Ishikawa (cell line): Measurements from ENCODE around the gene PTPRN2.

Experiments
- CEBPB ChIP-seq: IDR thresholded peaks from 2 replicates; pipeline ENCODE4 v1.6.1; 2012
- CREB1 ChIP-seq: IDR thresholded peaks from 2 replicates; pipeline ENCODE4 v1.6.1; 2012; ENCODE audit warnings: low read depth
- EGR1 ChIP-seq: IDR thresholded peaks from 2 replicates; pipeline ENCODE4 v1.6.1; 2012
- EP300 ChIP-seq: IDR thresholded peaks from 2 replicates; pipeline ENCODE4 v1.6.1; 2012; ENCODE audit warnings: borderline replicate concordance
- FOXM1 ChIP-seq: IDR thresholded peaks from 2 replicates; pipeline ENCODE4 v1.6.1; 2012; ENCODE audit warnings: low read depth, borderline replicate concordance
- NFIC ChIP-seq: IDR thresholded peaks from 2 replicates; pipeline ENCODE4 v1.6.1; 2012
- TCF12 ChIP-seq: IDR thresholded peaks from 2 replicates; pipeline ENCODE4 v1.6.1; 2012; ENCODE audit warnings: low read depth
- TF ChIP-seq, protein P1 (sequence below): IDR thresholded peaks from 2 replicates; pipeline ENCODE4 v1.6.1; 2012; ENCODE audit warnings: low read depth, mild to moderate bottlenecking
- TF ChIP-seq, protein P2 (sequence below): IDR thresholded peaks from 2 replicates; pipeline ENCODE4 v1.6.1; 2012

DNA sequence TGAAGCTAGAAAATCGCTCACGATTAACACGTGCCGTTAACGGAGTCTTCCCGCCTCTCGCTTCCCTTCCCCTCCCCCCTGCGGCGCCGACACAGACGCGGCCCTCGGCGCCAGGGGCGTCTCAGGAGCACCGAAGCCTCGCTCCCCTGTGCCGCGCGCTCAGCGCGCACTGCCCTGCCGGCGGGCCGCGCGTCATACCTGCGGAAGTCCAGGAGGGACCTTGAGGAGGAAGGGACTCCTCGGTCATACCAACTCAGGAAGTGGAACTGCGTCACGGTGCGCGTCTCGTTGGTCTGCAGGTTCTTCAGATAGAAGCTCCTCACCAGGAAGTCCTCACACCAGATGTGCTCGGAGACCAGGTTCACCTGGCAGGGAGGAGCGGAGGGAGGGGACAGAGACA, 1011.2 kb downstream of the PTPRN2 start:
- TF ChIP-seq, protein P1, sequence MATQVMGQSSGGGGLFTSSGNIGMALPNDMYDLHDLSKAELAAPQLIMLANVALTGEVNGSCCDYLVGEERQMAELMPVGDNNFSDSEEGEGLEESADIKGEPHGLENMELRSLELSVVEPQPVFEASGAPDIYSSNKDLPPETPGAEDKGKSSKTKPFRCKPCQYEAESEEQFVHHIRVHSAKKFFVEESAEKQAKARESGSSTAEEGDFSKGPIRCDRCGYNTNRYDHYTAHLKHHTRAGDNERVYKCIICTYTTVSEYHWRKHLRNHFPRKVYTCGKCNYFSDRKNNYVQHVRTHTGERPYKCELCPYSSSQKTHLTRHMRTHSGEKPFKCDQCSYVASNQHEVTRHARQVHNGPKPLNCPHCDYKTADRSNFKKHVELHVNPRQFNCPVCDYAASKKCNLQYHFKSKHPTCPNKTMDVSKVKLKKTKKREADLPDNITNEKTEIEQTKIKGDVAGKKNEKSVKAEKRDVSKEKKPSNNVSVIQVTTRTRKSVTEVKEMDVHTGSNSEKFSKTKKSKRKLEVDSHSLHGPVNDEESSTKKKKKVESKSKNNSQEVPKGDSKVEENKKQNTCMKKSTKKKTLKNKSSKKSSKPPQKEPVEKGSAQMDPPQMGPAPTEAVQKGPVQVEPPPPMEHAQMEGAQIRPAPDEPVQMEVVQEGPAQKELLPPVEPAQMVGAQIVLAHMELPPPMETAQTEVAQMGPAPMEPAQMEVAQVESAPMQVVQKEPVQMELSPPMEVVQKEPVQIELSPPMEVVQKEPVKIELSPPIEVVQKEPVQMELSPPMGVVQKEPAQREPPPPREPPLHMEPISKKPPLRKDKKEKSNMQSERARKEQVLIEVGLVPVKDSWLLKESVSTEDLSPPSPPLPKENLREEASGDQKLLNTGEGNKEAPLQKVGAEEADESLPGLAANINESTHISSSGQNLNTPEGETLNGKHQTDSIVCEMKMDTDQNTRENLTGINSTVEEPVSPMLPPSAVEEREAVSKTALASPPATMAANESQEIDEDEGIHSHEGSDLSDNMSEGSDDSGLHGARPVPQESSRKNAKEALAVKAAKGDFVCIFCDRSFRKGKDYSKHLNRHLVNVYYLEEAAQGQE = no peak
- TF ChIP-seq FOXM1 (no peak), CEBPB (no peak), EP300 (no peak), EGR1 (no peak), NFIC (no peak), TCF12 (no peak), CREB1 (no peak)
- TF ChIP-seq, protein P2, sequence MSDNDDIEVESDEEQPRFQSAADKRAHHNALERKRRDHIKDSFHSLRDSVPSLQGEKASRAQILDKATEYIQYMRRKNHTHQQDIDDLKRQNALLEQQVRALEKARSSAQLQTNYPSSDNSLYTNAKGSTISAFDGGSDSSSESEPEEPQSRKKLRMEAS = no peak
